GM06990 (cell line): ENCODE data around the gene TIMM10.
A peak's percentile ranks its signal among the peaks of the same experiment; 100 is the strongest.

Source experiments
- DNase-seq: peaks from one replicate; pipeline ENCODE4 v3.0.0-alpha.2; 2011; ENCODE audit not compliant: insufficient read length; ENCODE audit errors: extremely low read depth
- H3K27me3 ChIP-seq: replicated peaks from 2 replicates; pipeline ENCODE4 v1.6.0; 2011; ENCODE audit warnings: low read length; ENCODE audit not compliant: control insufficient read depth, insufficient read depth
- H3K36me3 ChIP-seq: 2 replicates; pipeline ENCODE4 v1.5.1; 2011; ENCODE audit warnings: low read length; ENCODE audit not compliant: control insufficient read depth, insufficient read depth
- H3K4me3 ChIP-seq: replicated peaks from 2 replicates; pipeline ENCODE4 v1.5.1; 2011; ENCODE audit warnings: low read depth, mild to moderate bottlenecking, control low read depth, low read length
- CTCF ChIP-seq: IDR thresholded peaks from 2 replicates; pipeline ENCODE4 v1.5.1; 2011; ENCODE audit warnings: low read length, control low read depth, mild to moderate bottlenecking, inconsistent platforms; ENCODE audit not compliant: insufficient read depth, poor library complexity, severe bottlenecking

TIMM10 gene

GRCh38 chr11:57501953-57502352 is 28.6 kb downstream of the TIMM10 start:
- H3K27me3 ChIP-seq: no peaks in the 10 kb centered on the region
- no peak overlapping the region for H3K4me3 ChIP-seq
- no peak for TF ChIP-seq CTCF
- H3K36me3 ChIP-seq: peaks cover 4% of the 10 kb centered on the region
- no peak for DNase-seq

GRCh38 chr11:57500926-57501325 is 29.6 kb downstream of the TIMM10 start:
- peaks cover 6% of the 10 kb centered on the region for H3K36me3 ChIP-seq
- no peaks in the 10 kb centered on the region for H3K27me3 ChIP-seq
- TF ChIP-seq CTCF: no peak
- no peak for DNase-seq
- no peak overlapping the region for H3K4me3 ChIP-seq

GRCh38 chr11:57500515-57500914 is 30.0 kb downstream of the TIMM10 start:
- H3K27me3 ChIP-seq: no peaks in the 10 kb centered on the region
- H3K4me3 ChIP-seq: no peak overlapping the region
- H3K36me3 ChIP-seq: peaks cover 4% of the 10 kb centered on the region
- no peak for TF ChIP-seq CTCF
- DNase-seq: no peak

- Histone ChIP-seq H3K36me3 (peaks cover 4% of the 10 kb centered on the region), H3K27me3 (no peaks in the 10 kb centered on the region), H3K4me3 (no peak overlapping the region)
- no peak for DNase-seq
- no peak for TF ChIP-seq CTCF
Observed at GRCh38 chr11:57499983-57500461, 30.5 kb downstream of the TIMM10 start.

GRCh38 chr11:57499413-57499982 is 31.1 kb downstream of the TIMM10 start:
- no peak overlapping the region for H3K4me3 ChIP-seq
- H3K27me3 ChIP-seq: no peaks in the 10 kb centered on the region
- peak; percentile 81 for DNase-seq
- TF ChIP-seq CTCF: no peak
- H3K36me3 ChIP-seq: peaks cover 4% of the 10 kb centered on the region

GRCh38 chr11:57498540-57498939 is 32.0 kb downstream of the TIMM10 start:
- TF ChIP-seq CTCF: no peak
- peaks cover 4% of the 10 kb centered on the region for H3K36me3 ChIP-seq

More at GRCh38 chr11:57498540-57498939, 32.0 kb downstream of the TIMM10 start:
- H3K27me3 ChIP-seq: no peaks in the 10 kb centered on the region
- H3K4me3 ChIP-seq: no peak overlapping the region
- DNase-seq: no peak
